HepG2 (cell line): ENCODE measurements around the gene GRK3.

Experiments used
- CSRNP1 ChIP-seq: sonication (generic); formaldehyde crosslinking; IDR thresholded peaks from 2 replicates; pipeline ENCODE4 v1.8.1; 2023; ENCODE audit warnings: mild to moderate bottlenecking, missing genetic modification reagents
- MAX ChIP-seq: IDR thresholded peaks from 2 replicates; pipeline ENCODE4 v1.6.1; 2012; ENCODE audit warnings: inconsistent platforms
- MYPOP ChIP-seq: sonication (generic); formaldehyde crosslinking; IDR thresholded peaks from 2 replicates; pipeline ENCODE4 v1.8.1; 2023; ENCODE audit warnings: mild to moderate bottlenecking, moderate library complexity, missing genetic modification reagents
- RAD21 ChIP-seq: fragments of 450-650 bp; formaldehyde crosslinking; IDR thresholded peaks from 2 replicates; pipeline ENCODE4 v1.5.0; 2020; ENCODE audit warnings: mild to moderate bottlenecking
- RCOR2 ChIP-seq: IDR thresholded peaks from 2 replicates; pipeline ENCODE4 v1.6.1; 2016; ENCODE audit warnings: missing biosample characterization, missing genetic modification reagents
- RORA ChIP-seq: sonication (generic); formaldehyde crosslinking; IDR thresholded peaks from 2 replicates; pipeline ENCODE4 v1.5.0; 2020; ENCODE audit warnings: mild to moderate bottlenecking, missing genetic modification reagents, moderate library complexity
- TBX3 ChIP-seq: fragments of 450-650 bp; IDR thresholded peaks from 2 replicates; pipeline ENCODE4 v1.6.1; 2017; ENCODE audit warnings: antibody characterized with exemption, mild to moderate bottlenecking, inconsistent platforms, borderline replicate concordance
- THRA ChIP-seq: sonication (generic); formaldehyde crosslinking; IDR thresholded peaks from 2 replicates; pipeline ENCODE4 v1.4.0; 2020; ENCODE audit warnings: missing genetic modification reagents, borderline replicate concordance
- YEATS4 ChIP-seq: sonication (generic); formaldehyde crosslinking; IDR thresholded peaks from 2 replicates; pipeline ENCODE4 v1.4.0; 2020; ENCODE audit warnings: missing genetic modification reagents, borderline replicate concordance
- ZNF318 ChIP-seq: sonication (generic); formaldehyde crosslinking; IDR thresholded peaks from 2 replicates; pipeline ENCODE4 v1.4.0; 2020; ENCODE audit warnings: mild to moderate bottlenecking, missing genetic modification reagents
- ZNF331 ChIP-seq: sonication (generic); formaldehyde crosslinking; IDR thresholded peaks from 2 replicates; pipeline ENCODE4 v1.4.0; 2020; ENCODE audit warnings: missing genetic modification reagents
- ZNF350 ChIP-seq: sonication (generic); formaldehyde crosslinking; IDR thresholded peaks from 2 replicates; pipeline ENCODE4 v1.4.0; 2020; ENCODE audit warnings: mild to moderate bottlenecking, low read depth, missing genetic modification reagents, borderline replicate concordance

GRCh38 chr22:25654676-25655075 is 90.2 kb downstream of the GRK3 start:
- TF ChIP-seq TBX3, result no peak
- no peak for TF ChIP-seq MYPOP (CRISPR knock-in tag)
- no peak for TF ChIP-seq YEATS4 (CRISPR knock-in tag)
- TF ChIP-seq THRA (CRISPR knock-in tag), result no peak
- TF ChIP-seq ZNF331 (CRISPR knock-in tag), result no peak
- no peak for TF ChIP-seq RCOR2 (CRISPR knock-in tag)
- TF ChIP-seq RAD21 (CRISPR knock-in tag), result no peak
- TF ChIP-seq ZNF318 (CRISPR knock-in tag), result no peak
- TF ChIP-seq CSRNP1, result no peak
- TF ChIP-seq MAX, result no peak
- no peak for TF ChIP-seq RORA (CRISPR knock-in tag)
- TF ChIP-seq ZNF350 (CRISPR knock-in tag), result no peak
